ENCODE results near the gene OVOL3. TPM values are rescaled to one million over a fixed set of nuclear protein-coding genes. Genes with fewer than 3 reads are reported as not detected.

Gene OVOL3
- not detected for total RNA-seq

GRCh38 chr19:36110487-36111199 lies at the start of gene OVOL3:
TSS of gene OVOL3 (plus strand) at chr19:36111143. CDS start at chr19:36111203, 60 bp downstream.

GRCh38 chr19:36114721-36115452 lies 3.9 kb downstream of the OVOL3 start, which contains the start of gene POLR2I:
TSS of gene POLR2I (minus strand) at chr19:36114875. CDS start at chr19:36114856, 19 bp downstream.

DNA sequence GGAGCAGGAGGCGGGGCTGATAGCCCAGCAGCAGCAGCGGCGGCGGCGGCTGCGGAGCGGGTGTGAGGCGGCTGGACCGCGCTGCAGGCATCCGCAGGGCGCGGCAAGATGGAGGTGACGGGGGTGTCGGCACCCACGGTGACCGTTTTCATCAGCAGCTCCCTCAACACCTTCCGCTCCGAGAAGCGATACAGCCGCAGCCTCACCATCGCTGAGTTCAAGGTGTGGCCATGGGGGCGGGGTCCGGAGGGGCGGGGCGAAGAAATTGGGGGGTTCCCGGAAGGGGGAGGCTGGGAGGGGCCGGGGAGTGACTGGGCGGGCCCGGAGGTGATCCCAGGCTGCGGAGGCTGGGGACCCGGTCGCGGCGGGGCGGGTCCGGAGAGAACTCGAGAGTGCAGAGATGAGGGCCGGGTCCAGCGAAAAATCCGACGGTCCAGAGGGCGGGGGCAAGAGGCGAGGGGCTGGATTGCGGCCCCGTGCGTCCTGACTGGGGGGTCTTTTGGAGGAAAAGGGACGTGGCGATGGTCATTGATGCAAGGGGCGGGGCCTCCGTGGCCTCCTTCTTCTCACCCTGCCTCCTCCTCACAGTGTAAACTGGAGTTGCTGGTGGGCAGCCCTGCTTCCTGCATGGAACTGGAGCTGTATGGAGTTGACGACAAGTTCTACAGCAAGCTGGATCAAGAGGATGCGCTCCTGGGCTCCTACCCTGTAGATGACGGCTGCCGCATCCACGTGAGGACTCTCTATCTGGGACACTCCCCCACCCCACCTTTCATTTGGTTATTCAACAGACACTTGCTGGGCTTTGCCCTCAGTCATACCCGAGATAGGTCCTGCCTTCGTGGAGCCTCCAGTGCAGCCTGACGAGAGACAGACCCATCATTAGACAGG lies 4.8 kb downstream of the OVOL3 start, which contains the start of gene TBCB:
Gene TBCB, plus strand, starts transcription at position 16 of the 891 bp plus-strand sequence. Its CDS starts 93 bp downstream, at position 109.

DNA sequence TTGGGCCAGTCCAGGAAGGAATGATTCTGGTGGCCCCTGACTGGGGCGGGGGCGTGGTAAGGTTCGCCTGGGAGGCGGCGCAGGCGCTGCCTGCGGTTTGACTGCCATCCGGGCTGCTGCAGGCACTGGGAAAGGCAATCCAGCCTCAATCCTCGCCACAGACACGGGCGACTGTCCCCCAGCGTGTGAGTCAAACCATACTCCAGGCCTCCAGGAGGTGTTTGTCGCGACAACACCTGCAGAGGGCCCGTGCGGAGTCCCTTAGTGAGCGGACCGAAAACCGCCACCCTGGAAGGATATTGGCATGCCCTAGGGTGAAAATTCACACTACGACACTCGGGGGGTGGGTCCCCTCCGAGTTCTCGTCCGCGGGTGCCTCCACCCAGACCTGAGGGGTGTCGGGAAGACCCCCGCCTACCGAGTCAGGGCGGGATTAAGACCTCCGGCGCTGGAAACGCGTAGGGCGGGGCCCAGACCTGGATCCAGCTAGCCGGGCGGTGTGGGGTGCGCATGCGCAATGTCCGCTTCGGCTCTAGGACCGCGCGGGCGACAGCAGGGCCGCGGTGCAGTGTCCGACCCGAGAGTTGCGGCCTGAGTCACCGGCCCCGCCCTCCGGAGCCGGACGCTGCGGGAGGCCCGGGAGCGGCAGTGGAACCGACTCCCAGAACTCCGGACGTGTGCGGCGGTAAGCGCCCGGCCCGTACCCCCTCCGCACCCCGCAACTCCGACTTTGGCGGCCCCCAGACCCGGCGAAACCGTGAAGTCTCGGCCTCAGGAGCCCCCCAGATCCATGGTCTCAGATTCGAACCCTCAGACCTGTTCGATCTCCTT lies 28.7 kb downstream of the OVOL3 start, which contains the start of gene CAPNS1:
Gene CAPNS1, plus strand, starts transcription at position 594 of the 831 bp plus-strand sequence. CDS start 946 bp downstream, outside the sequence.

DNA sequence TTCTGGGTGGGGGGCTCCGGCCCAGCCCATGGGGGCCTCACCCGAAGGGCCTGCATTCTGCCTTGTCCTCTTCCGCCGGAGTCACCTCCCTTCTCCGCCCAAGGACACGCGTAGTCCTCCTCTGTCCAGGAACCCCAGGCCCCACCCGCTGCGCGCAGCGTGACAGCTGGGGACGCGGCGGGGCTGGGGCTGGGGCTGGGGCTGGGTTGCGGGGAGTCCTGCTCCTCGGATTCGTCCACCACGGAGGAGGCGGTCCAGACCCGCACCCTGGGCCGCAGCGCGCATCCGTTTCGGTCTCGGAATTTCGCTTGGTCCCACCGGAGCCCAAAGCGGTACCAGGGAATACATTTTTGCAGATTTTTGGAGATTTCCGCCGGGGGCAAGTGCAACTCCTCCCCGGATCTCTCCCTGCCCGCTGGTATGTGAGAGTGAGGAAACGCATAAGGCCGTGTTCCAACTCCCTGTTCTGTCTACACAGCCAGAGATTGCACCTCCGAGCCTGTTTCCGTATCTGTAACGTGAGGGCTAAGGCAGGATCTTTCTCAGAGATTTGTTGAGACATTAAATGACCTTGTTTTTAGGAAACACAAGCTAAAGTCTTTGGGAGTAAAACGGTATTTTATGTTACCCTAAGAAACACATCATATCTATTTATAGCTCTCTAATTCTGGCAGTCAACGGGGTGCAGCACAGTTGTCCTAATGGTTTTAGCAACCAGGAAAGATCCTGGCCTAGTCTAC lies 41.6 kb downstream of the OVOL3 start, which contains the start of gene COX7A1:
Gene COX7A1, minus strand, starts transcription at position 96 of the 740 bp plus-strand sequence. Its CDS starts 40 bp downstream, at position 56.

Other genes with a start within 250 kb of the OVOL3 start
- gene APLP1, start 242.6 kb upstream of the OVOL3 start, total RNA-seq = 106 TPM
- gene NFKBID, start 210.6 kb upstream of the OVOL3 start, total RNA-seq = 6.8 TPM
- gene HCST, start 208.6 kb upstream of the OVOL3 start, total RNA-seq = not detected
- 10.4 TPM for gene TYROBP, start 202.8 kb upstream of the OVOL3 start, total RNA-seq
- gene LRFN3, start 174.8 kb upstream of the OVOL3 start, total RNA-seq = 5.4 TPM
- gene SDHAF1, start 116.0 kb upstream of the OVOL3 start, total RNA-seq = 32.9 TPM
- gene SYNE4, start 102.3 kb upstream of the OVOL3 start, total RNA-seq = not detected
- 9.4 TPM for gene ALKBH6, start 96.9 kb upstream of the OVOL3 start, total RNA-seq
- 34.6 TPM for gene CLIP3, start 78.3 kb upstream of the OVOL3 start, total RNA-seq
- 7.6 TPM for gene THAP8, start 56.9 kb upstream of the OVOL3 start, total RNA-seq
- 6.4 TPM for gene WDR62, start 56.2 kb upstream of the OVOL3 start, total RNA-seq
- gene POLR2I, start 3.7 kb downstream of the OVOL3 start, total RNA-seq = 28.0 TPM
- 134 TPM for gene TBCB, start 4.3 kb downstream of the OVOL3 start, total RNA-seq
- 123 TPM for gene CAPNS1, start 28.9 kb downstream of the OVOL3 start, total RNA-seq
- 3.6 TPM for gene COX7A1, start 41.3 kb downstream of the OVOL3 start, total RNA-seq
- gene ZNF565, start 103.5 kb downstream of the OVOL3 start, total RNA-seq = 11.3 TPM
- gene ZNF146, start 104.0 kb downstream of the OVOL3 start, total RNA-seq = 163 TPM

Measured in camera-type eye (tissue), 1 donor.